ENCODE measurements around the gene CAPN9.

Gene CAPN9

DNA sequence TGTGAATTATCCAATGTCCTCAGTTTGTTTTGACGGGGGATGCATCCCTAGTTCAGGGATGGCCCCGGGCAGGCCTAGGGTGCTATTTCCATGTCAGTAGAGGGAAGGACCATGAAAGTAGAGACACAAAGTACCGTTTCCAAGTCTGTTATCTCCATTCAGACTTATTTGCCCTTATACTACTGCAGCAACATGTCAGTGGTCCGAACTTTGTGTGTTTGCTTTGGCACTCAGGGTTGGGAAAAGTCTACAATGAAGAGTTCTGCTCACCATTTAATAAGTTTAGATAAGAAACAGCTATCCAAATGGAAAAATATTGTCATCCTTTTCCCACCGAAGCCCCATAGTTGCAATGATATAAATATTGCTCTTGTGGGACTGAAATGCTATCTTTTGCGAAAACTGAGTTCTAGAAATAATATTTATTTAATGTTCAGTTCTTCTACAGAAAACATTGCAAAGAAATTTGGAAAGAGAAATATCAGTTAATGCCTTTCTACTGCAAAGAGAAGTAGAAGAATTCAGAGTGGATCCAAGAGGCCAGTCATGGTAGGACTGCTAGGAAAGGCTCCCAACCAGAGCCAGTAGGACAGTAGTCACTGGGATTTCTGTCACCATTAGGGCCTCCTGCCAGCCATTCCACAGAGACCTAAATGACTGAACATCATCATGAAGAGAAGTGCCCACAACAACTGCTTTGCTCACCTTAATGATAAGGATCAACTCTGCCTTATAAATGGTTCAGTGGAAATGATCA lies 21.8 kb upstream of the CAPN9 start:
- no peak for DNase-seq (ENCODE audit: insufficient read length, low spot score)
- TF ChIP-seq TAF1 (IDR thresholded peaks at IDR 0.05; ENCODE audit: low read depth, low read length) (no peak), POLR2A (IDR thresholded peaks at IDR 0.05; ENCODE audit: low read depth, low read length) (no peak), PAX5 (IDR thresholded peaks at IDR 0.05; ENCODE audit: insufficient read depth, low read length, severe bottlenecking) (no peak), SPI1 (IDR thresholded peaks at IDR 0.05; ENCODE audit: low read depth, low read length) (no peak), POU2F2 (IDR thresholded peaks at IDR 0.05; ENCODE audit: low read depth, low read length) (no peak), POLR2AphosphoS5 (IDR thresholded peaks at IDR 0.05; ENCODE audit: low read depth, low read length) (no peak)
- no peak for FAIRE-seq

DNA sequence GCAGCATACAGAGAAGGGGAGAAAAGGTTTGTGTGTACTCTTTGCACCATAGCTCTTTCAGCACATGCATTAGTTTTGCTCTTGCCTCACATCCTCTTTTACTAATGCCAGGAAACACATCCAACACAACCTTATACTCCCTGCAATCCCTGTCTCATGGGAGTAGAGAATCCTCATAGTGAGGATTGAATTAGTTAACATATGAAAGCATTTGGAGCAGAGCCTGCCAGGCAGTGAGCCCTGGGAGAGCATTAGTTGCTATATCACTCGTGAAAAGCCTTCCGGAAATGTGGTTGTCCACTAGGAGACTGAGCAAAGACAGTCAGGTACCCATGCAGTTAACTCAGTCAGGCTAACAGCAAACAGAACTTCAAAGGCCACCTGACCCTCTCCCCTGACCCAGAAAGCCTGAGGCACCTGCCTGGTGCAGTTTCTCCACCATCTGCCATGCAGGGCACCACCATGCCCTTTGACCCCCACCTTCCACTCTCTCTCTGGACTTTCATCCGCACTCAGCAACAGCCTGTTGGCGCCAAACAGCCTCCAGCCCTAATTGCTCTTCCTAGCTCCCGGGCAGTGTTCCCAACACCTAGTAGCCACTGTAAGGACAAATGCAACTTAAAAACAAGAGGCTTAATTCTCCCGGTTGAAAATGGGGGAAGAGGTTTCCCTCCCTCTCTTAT lies 18.3 kb upstream of the CAPN9 start:
- DNase-seq (ENCODE audit: insufficient read length, low spot score) (no peak), FAIRE-seq (no peak)
- no peak for TF ChIP-seq PAX5 (IDR thresholded peaks at IDR 0.05; ENCODE audit: insufficient read depth, low read length, severe bottlenecking)
- no peak for TF ChIP-seq POLR2AphosphoS5 (IDR thresholded peaks at IDR 0.05; ENCODE audit: low read depth, low read length)
- TF ChIP-seq POLR2A (IDR thresholded peaks at IDR 0.05; ENCODE audit: low read depth, low read length), result no peak
- TF ChIP-seq POU2F2 (IDR thresholded peaks at IDR 0.05; ENCODE audit: low read depth, low read length), result no peak

DNA sequence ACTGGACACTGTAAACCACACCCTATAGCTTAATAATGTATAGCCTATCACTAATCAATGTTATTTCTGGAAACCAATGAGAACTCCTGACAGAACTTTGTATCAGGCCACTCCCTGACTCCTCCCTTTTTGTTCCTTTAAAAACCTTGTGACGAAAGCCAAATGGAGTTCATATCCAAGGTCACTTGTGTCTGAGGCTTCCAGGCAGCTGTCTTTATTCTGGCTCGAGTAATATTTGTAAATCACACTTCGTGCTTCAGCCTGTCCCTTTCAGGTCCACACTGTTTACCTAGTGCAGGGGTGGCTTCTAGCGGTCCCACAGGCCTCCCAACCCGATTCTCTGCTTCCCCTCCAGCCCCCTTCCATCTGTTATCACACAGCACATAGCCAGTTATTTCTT lies 16.2 kb upstream of the CAPN9 start:
- TF ChIP-seq PAX5 (IDR thresholded peaks at IDR 0.05; ENCODE audit: insufficient read depth, low read length, severe bottlenecking), result no peak
- TF ChIP-seq POU2F2 (IDR thresholded peaks at IDR 0.05; ENCODE audit: low read depth, low read length), result no peak
- no peak for TF ChIP-seq TAF1 (IDR thresholded peaks at IDR 0.05; ENCODE audit: low read depth, low read length)
- no peak for TF ChIP-seq POLR2A (IDR thresholded peaks at IDR 0.05; ENCODE audit: low read depth, low read length)
- no peak for TF ChIP-seq SPI1 (IDR thresholded peaks at IDR 0.05; ENCODE audit: low read depth, low read length)
- TF ChIP-seq POLR2AphosphoS5 (IDR thresholded peaks at IDR 0.05; ENCODE audit: low read depth, low read length), result no peak
- FAIRE-seq, result no peak
- DNase-seq (ENCODE audit: insufficient read length, low spot score), result no peak

DNA sequence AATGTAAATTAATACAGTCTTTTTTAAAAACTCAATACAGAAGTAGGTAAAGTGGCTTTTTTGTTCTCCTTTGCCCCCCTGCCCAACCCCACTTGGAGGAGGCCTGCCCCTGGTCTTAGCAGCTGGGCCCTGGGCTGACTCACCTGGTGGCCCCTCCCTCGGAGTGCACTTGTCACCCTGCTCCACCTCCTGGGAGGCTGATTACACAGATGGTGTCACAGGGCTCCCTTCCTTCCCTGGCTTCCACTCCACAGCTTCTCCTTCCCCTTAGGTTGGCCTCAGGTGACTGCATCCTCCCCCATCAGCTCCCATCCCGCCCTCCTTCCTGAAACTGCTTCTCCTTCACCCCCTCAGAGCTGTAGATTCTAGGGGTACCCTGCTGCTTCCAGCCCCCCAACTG lies 11.7 kb upstream of the CAPN9 start:
- FAIRE-seq (no peak), DNase-seq (ENCODE audit: insufficient read length, low spot score) (no peak)
- no peak for TF ChIP-seq PAX5 (IDR thresholded peaks at IDR 0.05; ENCODE audit: insufficient read depth, low read length, severe bottlenecking)
- no peak for TF ChIP-seq TAF1 (IDR thresholded peaks at IDR 0.05; ENCODE audit: low read depth, low read length)
- TF ChIP-seq POLR2A (IDR thresholded peaks at IDR 0.05; ENCODE audit: low read depth, low read length), result no peak

DNA sequence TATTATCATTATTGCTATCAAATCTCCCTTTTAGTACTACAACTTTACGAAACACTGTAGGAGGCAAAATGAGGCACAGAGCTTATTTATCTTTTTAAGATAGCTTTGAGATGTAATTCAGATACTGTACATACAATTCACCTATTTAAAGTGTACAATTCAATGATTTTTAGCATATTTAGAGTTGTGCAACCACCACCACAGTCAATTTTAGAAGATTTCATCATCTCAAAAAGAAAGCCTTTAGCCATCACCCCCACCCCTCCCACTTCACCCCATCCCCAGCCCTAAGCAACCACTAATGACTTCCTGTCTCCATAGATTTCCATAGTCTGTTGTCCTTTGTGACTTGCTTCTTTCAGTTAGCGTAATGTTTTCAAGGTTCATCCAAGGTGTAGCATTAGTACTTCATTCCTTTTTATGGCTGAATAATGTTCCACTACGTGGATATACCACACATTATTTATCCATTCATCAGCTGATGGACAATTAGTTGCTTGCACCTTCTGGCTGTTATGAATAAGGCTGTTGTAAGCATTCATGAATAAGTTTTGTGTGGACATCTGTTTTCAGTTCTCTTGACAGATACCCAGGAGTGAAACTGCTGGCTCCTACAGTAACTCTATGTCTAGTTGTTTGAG lies 9.4 kb upstream of the CAPN9 start:
- no peak for FAIRE-seq
- no peak for DNase-seq (ENCODE audit: insufficient read length, low spot score)
- no peak for TF ChIP-seq TAF1 (IDR thresholded peaks at IDR 0.05; ENCODE audit: low read depth, low read length)
- TF ChIP-seq POLR2A (IDR thresholded peaks at IDR 0.05; ENCODE audit: low read depth, low read length), result no peak
- TF ChIP-seq POLR2AphosphoS5 (IDR thresholded peaks at IDR 0.05; ENCODE audit: low read depth, low read length), result no peak
- no peak for TF ChIP-seq PAX5 (IDR thresholded peaks at IDR 0.05; ENCODE audit: insufficient read depth, low read length, severe bottlenecking)
- no peak for TF ChIP-seq SPI1 (IDR thresholded peaks at IDR 0.05; ENCODE audit: low read depth, low read length)
- no peak for TF ChIP-seq POU2F2 (IDR thresholded peaks at IDR 0.05; ENCODE audit: low read depth, low read length)

DNA sequence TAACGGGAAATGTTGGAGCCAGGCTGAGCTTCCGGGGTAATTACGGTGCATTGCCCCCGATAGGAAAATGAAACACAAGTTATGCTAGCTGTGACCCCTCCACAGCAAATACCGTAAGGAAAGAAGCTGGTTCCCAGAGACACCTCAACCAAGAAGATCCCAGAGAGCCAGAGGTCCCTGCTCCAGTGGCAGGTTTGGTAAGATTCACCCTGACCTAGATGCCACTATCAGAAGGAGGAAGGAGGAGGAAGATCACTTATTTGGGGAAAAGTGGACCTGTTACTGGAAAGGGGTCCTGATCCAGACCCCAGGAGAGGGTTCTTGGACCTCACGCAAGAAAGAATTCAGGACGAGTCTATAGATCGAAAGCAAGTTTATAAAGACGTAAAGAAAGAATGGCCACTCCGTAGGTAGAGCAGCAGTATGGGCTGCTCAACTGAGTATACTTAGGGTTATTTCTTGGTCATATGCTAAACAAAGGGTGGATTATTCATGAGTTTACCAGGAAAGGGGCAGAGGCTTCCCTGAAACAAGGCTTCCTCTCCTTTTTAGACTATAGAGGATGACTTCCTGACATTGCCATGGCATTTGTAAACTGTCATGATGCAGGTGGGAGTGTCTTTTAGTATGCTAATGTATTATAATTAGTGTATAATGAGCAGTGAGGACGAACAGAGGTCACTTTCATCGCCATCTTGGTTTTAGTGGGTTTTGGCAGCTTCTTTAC lies 7.5 kb upstream of the CAPN9 start:
- DNase-seq (ENCODE audit: insufficient read length, low spot score) (no peak), FAIRE-seq (no peak)
- TF ChIP-seq POU2F2 (IDR thresholded peaks at IDR 0.05; ENCODE audit: low read depth, low read length) (no peak), POLR2A (IDR thresholded peaks at IDR 0.05; ENCODE audit: low read depth, low read length) (no peak), PAX5 (IDR thresholded peaks at IDR 0.05; ENCODE audit: insufficient read depth, low read length, severe bottlenecking) (no peak), POLR2AphosphoS5 (IDR thresholded peaks at IDR 0.05; ENCODE audit: low read depth, low read length) (no peak), TAF1 (IDR thresholded peaks at IDR 0.05; ENCODE audit: low read depth, low read length) (no peak), SPI1 (IDR thresholded peaks at IDR 0.05; ENCODE audit: low read depth, low read length) (no peak)

DNA sequence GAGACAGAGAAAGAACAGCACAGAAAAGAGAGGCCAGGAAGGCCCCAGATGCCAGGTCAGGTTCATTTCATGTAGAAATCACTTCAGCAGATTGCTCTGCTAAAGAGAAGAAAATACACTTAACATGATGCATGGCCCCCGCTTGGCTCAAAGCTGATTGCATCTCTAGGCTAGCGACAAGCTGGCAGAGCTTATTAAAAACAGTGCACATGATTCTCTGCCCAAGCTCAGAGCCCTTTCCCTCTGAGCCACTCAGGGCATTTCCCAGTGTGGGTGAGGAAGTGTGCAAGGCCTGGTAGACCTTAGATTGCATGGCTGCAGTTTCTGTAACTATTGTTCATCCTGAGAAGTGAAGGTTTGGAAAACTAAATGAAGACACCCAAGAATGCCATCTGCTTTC lies 3.3 kb upstream of the CAPN9 start:
- FAIRE-seq, result no peak
- no peak for DNase-seq (ENCODE audit: insufficient read length, low spot score)
- TF ChIP-seq TAF1 (IDR thresholded peaks at IDR 0.05; ENCODE audit: low read depth, low read length), result no peak
- no peak for TF ChIP-seq SPI1 (IDR thresholded peaks at IDR 0.05; ENCODE audit: low read depth, low read length)
- TF ChIP-seq POU2F2 (IDR thresholded peaks at IDR 0.05; ENCODE audit: low read depth, low read length), result no peak
- no peak for TF ChIP-seq PAX5 (IDR thresholded peaks at IDR 0.05; ENCODE audit: insufficient read depth, low read length, severe bottlenecking)

DNA sequence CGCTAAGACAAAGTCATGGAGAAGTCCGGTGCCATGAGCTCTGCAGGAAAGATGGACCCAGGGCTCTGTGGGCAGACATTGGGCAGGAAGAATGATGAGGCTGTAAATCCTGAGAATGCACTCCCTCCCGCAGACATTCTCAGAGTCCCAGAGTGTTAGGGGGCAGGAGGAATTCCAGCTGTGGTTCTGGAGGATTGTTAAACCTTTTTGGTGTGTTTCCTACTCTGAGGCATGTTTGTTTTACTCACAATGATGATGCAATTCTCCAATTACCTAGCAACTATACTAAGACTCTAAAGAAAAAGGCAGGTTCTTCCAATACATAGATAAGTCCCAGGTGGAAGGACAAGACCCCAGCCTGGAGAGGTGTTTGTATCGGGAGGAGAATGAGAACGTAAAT lies 2.8 kb upstream of the CAPN9 start:
- FAIRE-seq (no peak), DNase-seq (ENCODE audit: insufficient read length, low spot score) (no peak)
- TF ChIP-seq SPI1 (IDR thresholded peaks at IDR 0.05; ENCODE audit: low read depth, low read length) (no peak), POLR2A (IDR thresholded peaks at IDR 0.05; ENCODE audit: low read depth, low read length) (no peak), TAF1 (IDR thresholded peaks at IDR 0.05; ENCODE audit: low read depth, low read length) (no peak), PAX5 (IDR thresholded peaks at IDR 0.05; ENCODE audit: insufficient read depth, low read length, severe bottlenecking) (no peak), POU2F2 (IDR thresholded peaks at IDR 0.05; ENCODE audit: low read depth, low read length) (no peak)

DNA sequence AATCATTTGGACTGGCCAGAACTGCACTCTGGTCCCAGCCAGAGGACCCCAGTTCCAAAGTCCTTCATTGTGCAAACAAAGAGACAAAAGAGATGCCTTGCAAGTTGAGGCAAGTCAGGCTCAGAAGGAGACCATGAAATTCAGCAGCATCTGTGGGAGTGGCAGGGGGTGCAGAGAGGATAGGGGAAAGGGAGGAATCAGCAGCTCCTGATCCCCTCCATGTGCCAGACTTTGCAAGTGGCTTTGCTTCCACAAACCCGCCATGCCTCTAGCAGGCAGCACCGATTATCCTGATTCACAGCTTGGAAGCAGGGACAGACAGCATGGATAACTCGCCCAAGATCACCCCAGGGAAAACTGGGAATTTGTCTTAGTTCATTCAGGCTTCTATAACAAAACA lies 2.1 kb upstream of the CAPN9 start:
- TF ChIP-seq TAF1 (IDR thresholded peaks at IDR 0.05; ENCODE audit: low read depth, low read length) (no peak), PAX5 (IDR thresholded peaks at IDR 0.05; ENCODE audit: insufficient read depth, low read length, severe bottlenecking) (no peak), POLR2AphosphoS5 (IDR thresholded peaks at IDR 0.05; ENCODE audit: low read depth, low read length) (no peak), SPI1 (IDR thresholded peaks at IDR 0.05; ENCODE audit: low read depth, low read length) (no peak), POU2F2 (IDR thresholded peaks at IDR 0.05; ENCODE audit: low read depth, low read length) (no peak), POLR2A (IDR thresholded peaks at IDR 0.05; ENCODE audit: low read depth, low read length) (no peak)
- FAIRE-seq (no peak), DNase-seq (ENCODE audit: insufficient read length, low spot score) (no peak)

All from GM12891 (cell line).